PC-9 (cell line): ENCODE data around the gene NHEJ1. TPM values are rescaled to one million over a fixed set of nuclear protein-coding genes. Genes with fewer than 3 reads are reported as not detected.

Experiments used
- BruUV-seq: library from RNA; stranded (reverse); fragments of 400-500 nt; replicated peaks from 2 replicates; lab custom pipeline; 2021; lab: Mats Ljungman, UMichigan
- CTCF ChIA-PET: fragments of 300-600 bp; sonication (Branson Sonifier 250); formaldehyde crosslinking; loops from one replicate; lab custom pipeline; 2022; ENCODE audit warnings: antibody characterized with exemption; lab: Charles Lee
- POLR2A ChIA-PET: fragments of 300-600 bp; sonication (Branson Sonifier 250); formaldehyde crosslinking; loops from one replicate; lab custom pipeline; 2022; ENCODE audit warnings: antibody characterized with exemption; ENCODE audit not compliant: unreplicated experiment; lab: Charles Lee
- DNase-seq, 2 experiments: peaks; one replicate each; pipeline versions ENCODE4 v3.0.0 to v3.0.0-alpha.2; 2015 to 2022; ENCODE audit warnings: mixed read lengths in 1 of 2
- H2AFZ ChIP-seq: fragments of 200-600 bp; sonication (generic); 2 replicates; pipeline ENCODE4 v1.8.1; 2017; ENCODE audit warnings: antibody characterized with exemption
- H3F3A ChIP-seq: fragments of 200-600 bp; sonication (generic); 2 replicates; pipeline ENCODE4 v1.8.1; 2017; ENCODE audit warnings: antibody characterized with exemption, mild to moderate bottlenecking, low read depth; ENCODE audit not compliant: insufficient read depth
- H3K27ac ChIP-seq: fragments of 200-600 bp; sonication (generic); 2 replicates; pipeline ENCODE4 v1.6.1; 2016; ENCODE audit warnings: mixed run types
- H3K27me3 ChIP-seq: fragments of 200-600 bp; sonication (generic); 2 replicates; pipeline ENCODE4 v1.6.1; 2016; ENCODE audit warnings: low read depth, mixed run types; ENCODE audit not compliant: insufficient read depth
- H3K36me3 ChIP-seq: fragments of 200-600 bp; sonication (generic); 2 replicates; pipeline ENCODE4 v1.6.1; 2016; ENCODE audit warnings: low read depth, mixed run types
- H3K4me1 ChIP-seq: fragments of 200-600 bp; sonication (generic); replicated peaks from 2 replicates; pipeline ENCODE4 v1.6.1; 2016; ENCODE audit warnings: mixed run types; ENCODE audit not compliant: insufficient read depth
- H3K4me2 ChIP-seq: fragments of 200-600 bp; sonication (generic); 2 replicates; pipeline ENCODE4 v1.6.1; 2017; ENCODE audit warnings: mixed run types
- H3K4me3 ChIP-seq: fragments of 200-600 bp; sonication (generic); 2 replicates; pipeline ENCODE4 v1.6.1; 2016; ENCODE audit warnings: mixed run types
- H3K79me2 ChIP-seq: fragments of 200-600 bp; sonication (generic); 2 replicates; pipeline ENCODE4 v1.6.1; 2017; ENCODE audit warnings: low read depth, mixed run types
- H3K9me2 ChIP-seq: fragments of 200-600 bp; sonication (generic); 2 replicates; pipeline ENCODE4 v1.8.1; 2017; ENCODE audit warnings: mild to moderate bottlenecking; ENCODE audit not compliant: insufficient read depth
- H3K9me3 ChIP-seq: fragments of 200-600 bp; sonication (generic); 2 replicates; pipeline ENCODE4 v1.8.1; 2016; ENCODE audit warnings: low read depth; ENCODE audit not compliant: insufficient read depth
- H4K20me1 ChIP-seq: fragments of 200-600 bp; sonication (generic); 2 replicates; pipeline ENCODE4 v1.8.1; 2017; ENCODE audit not compliant: insufficient read depth
- CTCF ChIP-seq: fragments of 200-600 bp; sonication (generic); conservative IDR thresholded peaks from 2 replicates; pipeline ENCODE4 v1.6.1; 2017; ENCODE audit warnings: mixed run types, antibody characterized with exemption, mild to moderate bottlenecking, moderate library complexity
- EZH2 ChIP-seq: fragments of 200-600 bp; sonication (generic); IDR thresholded peaks from 2 replicates; pipeline ENCODE4 v1.8.0; 2017; ENCODE audit warnings: antibody characterized with exemption, low read depth
- intact Hi-C: fragments of 100-400 bp; cut with micrococcal nuclease; formaldehyde crosslinking; loops from one replicate; pipeline ENCODE4 v1.10.0; 2022; ENCODE audit not compliant: unreplicated experiment
- total RNA-seq: library from RNA; stranded (reverse); gene quantifications from 2 replicates; pipeline ENCODE4 v1.2.3, GENCODE V29; 2021

The NHEJ1 gene
- total RNA-seq, 1 experiment from 2014 or later: 9.8 TPM

- no peak overlapping the region for H2AFZ ChIP-seq
- no peaks in the 10 kb centered on the region for H3K36me3 ChIP-seq
- intact Hi-C loops: no loop called here
- H3K4me1 ChIP-seq: no peaks in the 10 kb centered on the region
- no TSS peak for BruUV-seq
- no peaks in the 10 kb centered on the region for H3F3A ChIP-seq
- no peaks in the 10 kb centered on the region for H3K27me3 ChIP-seq
- no peaks in the 10 kb centered on the region for H3K9me3 ChIP-seq
- no peaks in the 10 kb centered on the region for H3K79me2 ChIP-seq
- no peak for DNase-seq
- CTCF ChIA-PET: interaction anchor here (0.6 to 0.7 kb wide), 3 partner anchors 53 to 441 kb away, joined by 3 to 4 read pairs (median 3); no protein-coding TSS in a partner anchor
- TF ChIP-seq CTCF (no peak), EZH2 (no peak)
- no peak overlapping the region for H3K4me2 ChIP-seq
- no peak overlapping the region for H3K4me3 ChIP-seq
- POLR2A ChIA-PET: interaction anchor here (0.7 kb wide), 1 partner anchor 15 kb away, joined by 3 read pairs; no protein-coding TSS in a partner anchor
- H3K9me2 ChIP-seq: no peaks in the 10 kb centered on the region
- no peak overlapping the region for H3K27ac ChIP-seq
- H4K20me1 ChIP-seq: no peaks in the 10 kb centered on the region
Observed at GRCh38 chr2:219082332-219082958, 78.2 kb downstream of the NHEJ1 start.

GRCh38 chr2:219081701-219082331 lies 78.8 kb downstream of the NHEJ1 start:
- intact Hi-C loops: no loop called here
- Histone ChIP-seq H4K20me1 (no peaks in the 10 kb centered on the region), H3K4me2 (no peak overlapping the region), H3K4me1 (no peaks in the 10 kb centered on the region), H3K36me3 (no peaks in the 10 kb centered on the region), H3F3A (no peaks in the 10 kb centered on the region), H3K9me3 (no peaks in the 10 kb centered on the region), H3K27ac (no peak overlapping the region), H3K79me2 (no peaks in the 10 kb centered on the region), H2AFZ (no peak overlapping the region), H3K9me2 (no peaks in the 10 kb centered on the region), H3K4me3 (no peak overlapping the region), H3K27me3 (no peaks in the 10 kb centered on the region)
- POLR2A ChIA-PET: interaction anchor here (0.7 kb wide), 1 partner anchor 14 kb away, joined by 3 read pairs; no protein-coding TSS in a partner anchor
- no peak for TF ChIP-seq EZH2
- no peak for TF ChIP-seq CTCF
- CTCF ChIA-PET: interaction anchor here (0.6 to 0.7 kb wide), 2 partner anchors 52 to 442 kb away, joined by 3 to 4 read pairs; no protein-coding TSS in a partner anchor
- DNase-seq: no peak
- BruUV-seq: no TSS peak

- Histone ChIP-seq H3K9me2 (no peaks in the 10 kb centered on the region), H4K20me1 (no peaks in the 10 kb centered on the region), H3K79me2 (no peaks in the 10 kb centered on the region), H3K4me3 (no peak overlapping the region), H3K27ac (no peak overlapping the region), H3K4me2 (no peak overlapping the region), H3K4me1 (no peaks in the 10 kb centered on the region), H3K9me3 (no peaks in the 10 kb centered on the region), H3K36me3 (no peaks in the 10 kb centered on the region), H3K27me3 (no peaks in the 10 kb centered on the region), H3F3A (no peaks in the 10 kb centered on the region), H2AFZ (no peak overlapping the region)
- no peak for DNase-seq
- POLR2A ChIA-PET: no interaction called here
- CTCF ChIA-PET: no interaction called here
- TF ChIP-seq CTCF (no peak), EZH2 (no peak)
- intact Hi-C loops: no loop called here
- no TSS peak for BruUV-seq
Observed at GRCh38 chr2:219081096-219081495, 79.5 kb downstream of the NHEJ1 start.
